Posterior cingulate gyrus (tissue), 11 donors: ENCODE results near the gene CHID1.

Experiments used
- DNase-seq, 10 donors: peaks; one replicate each; pipeline versions ENCODE4 v3.0.0 to v3.0.0-alpha.2; 2020 to 2021; ENCODE audit warnings: mixed read lengths in 3 of 10
- intact Hi-C: fragments of 100-400 bp; cut with DNase I; formaldehyde crosslinking; loops from one replicate; pipeline ENCODE4 v1.15.1; 2023

The CHID1 gene

DNA sequence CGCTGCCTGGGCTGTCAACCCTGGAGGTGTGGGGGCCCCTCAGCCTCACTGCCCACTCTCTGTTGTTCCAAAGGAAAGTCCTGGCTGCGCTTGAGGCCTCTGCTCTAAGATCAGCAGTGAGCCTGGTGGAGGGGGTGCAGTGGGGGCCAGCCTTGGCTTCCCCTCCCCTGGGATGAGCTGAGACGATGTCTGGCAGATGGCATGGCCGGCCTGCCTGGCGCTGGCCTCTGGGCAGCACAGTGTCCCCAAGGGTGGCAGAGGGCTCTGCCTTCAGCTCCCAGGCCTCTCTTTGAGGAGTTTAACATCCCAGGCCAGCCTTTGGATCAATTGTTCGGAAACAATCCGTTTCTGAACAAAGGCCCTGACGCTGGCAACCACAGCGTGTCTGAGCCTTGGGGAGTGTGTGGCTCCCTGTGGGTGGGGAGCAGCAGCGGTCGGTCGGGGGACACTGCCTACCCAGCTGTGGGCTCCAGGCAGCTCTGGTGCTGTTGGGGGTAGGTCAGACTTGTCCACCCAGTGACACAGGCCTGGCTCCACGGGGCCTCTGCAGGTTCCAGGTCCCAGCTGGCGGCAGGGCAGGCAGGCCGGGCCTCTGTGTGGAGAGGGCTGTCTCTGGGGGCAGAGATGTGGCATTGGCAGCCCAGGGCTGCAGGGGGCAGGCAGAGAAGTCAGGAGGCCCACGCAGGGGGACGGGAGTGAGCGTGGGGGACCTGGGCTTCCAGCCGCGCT lies 55.8 kb downstream of the CHID1 start:
- intact Hi-C loops, result no loop called here
- DNase-seq, result no peak

DNA sequence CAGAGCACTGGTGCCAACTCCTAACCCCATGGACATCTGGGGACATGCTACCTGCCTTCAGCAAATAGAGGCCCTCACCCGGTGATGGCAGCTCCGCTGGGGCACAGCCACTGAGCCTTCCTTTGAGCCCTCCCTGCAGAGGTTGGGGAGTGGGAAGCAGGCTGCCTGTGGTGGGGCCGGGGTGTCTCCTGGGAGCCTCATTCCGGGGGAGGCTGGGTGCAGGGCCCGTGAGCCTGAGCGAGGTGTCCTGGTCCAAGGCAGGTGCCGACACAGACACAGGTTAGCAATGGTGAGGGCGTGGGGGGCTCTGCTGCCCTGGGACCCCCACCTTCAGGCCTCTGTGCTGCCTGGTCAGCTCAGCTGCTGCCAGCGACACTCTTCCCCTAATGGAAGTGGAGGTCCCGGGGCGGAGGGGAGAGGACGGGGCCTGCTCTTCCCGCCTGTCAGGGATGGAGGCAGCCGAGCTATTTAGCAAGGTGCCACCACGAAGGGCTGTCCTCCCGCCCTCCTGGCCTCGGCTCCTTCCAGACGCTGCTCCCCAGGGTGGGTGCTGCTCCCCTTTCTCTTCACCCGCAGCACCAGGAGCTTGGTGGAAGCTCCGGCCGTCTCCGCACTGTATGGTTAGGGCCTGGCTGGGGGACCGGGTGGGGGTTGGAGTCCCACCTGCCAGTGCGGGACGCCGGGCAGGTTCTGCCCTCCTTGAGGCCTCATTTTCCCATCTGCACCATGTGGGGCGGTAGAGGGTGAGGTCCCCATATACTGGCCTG lies 56.7 kb downstream of the CHID1 start:
- no peak for DNase-seq
- intact Hi-C loops, result no loop called here

DNA sequence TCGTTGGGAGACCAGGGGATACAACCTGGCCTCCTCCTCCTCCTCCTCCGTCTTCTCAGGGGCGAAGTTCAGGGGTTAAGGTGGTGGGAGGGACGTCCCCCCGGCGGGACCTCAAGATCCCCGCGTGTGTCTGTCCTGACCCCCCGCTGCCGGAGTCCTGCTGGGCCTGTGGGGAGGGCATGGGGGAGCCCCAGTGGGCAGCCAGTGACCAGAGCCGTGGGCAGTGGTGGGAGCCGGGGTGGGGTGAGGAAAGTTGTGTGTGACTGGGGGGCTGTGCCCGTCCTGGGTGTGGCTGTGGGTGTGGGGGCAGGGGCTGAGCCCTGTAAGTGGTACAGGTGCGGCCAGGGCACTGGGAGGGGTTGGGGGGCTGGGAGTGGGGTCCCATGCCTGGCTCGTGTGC lies 57.8 kb downstream of the CHID1 start:
- DNase-seq, result no peak
- intact Hi-C loops, result no loop called here

DNA sequence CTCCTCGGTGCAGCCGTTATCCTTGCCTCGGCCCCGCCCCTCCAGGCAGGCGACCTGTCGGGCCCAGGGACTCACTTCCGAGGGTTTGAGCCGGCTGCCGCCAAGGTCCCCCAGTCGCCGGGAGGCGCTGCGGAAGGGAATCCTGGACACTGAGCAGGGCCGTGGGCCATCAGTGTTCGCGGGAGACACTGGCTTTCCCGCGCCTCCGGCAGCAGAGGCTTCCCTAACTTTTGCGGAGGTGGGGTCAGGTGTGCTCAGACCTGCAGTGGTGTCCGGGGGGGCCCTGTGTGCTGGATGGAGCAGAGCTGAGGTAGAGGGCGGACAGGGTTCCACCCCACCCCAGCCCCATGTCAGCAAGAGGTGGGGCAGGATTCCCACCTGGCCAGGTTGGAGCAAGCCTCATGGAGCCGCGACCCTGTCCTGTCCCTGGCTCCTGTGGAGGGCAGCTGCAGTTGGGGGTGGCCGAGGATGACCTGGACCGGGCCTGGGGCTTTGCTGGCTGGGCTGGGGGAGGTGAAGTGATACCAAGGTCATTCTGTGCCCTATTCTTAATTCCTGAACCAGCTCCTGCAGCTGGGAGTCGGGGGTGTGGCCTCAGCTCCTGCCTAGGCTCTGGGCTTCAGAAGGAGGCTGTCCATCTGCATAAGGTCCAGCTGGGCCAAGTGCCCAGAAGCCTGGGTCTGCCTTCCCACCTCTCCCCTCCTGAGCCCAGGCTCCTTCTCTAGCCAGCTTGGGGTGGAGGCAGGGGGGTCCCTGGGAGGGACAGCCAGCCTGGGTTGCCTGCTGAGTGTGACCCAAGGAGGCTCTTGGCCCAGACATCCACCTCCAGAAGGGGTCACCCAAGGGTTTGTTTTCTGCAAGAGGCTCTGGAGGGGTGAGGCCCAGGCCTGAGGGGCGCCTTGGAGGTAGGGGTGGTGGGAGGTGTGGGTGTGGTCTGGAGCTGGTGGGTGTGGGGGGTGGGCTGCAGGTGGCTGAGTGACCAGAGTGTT lies 59.5 kb downstream of the CHID1 start:
- DNase-seq, result no peak
- intact Hi-C loops, result no loop called here

DNA sequence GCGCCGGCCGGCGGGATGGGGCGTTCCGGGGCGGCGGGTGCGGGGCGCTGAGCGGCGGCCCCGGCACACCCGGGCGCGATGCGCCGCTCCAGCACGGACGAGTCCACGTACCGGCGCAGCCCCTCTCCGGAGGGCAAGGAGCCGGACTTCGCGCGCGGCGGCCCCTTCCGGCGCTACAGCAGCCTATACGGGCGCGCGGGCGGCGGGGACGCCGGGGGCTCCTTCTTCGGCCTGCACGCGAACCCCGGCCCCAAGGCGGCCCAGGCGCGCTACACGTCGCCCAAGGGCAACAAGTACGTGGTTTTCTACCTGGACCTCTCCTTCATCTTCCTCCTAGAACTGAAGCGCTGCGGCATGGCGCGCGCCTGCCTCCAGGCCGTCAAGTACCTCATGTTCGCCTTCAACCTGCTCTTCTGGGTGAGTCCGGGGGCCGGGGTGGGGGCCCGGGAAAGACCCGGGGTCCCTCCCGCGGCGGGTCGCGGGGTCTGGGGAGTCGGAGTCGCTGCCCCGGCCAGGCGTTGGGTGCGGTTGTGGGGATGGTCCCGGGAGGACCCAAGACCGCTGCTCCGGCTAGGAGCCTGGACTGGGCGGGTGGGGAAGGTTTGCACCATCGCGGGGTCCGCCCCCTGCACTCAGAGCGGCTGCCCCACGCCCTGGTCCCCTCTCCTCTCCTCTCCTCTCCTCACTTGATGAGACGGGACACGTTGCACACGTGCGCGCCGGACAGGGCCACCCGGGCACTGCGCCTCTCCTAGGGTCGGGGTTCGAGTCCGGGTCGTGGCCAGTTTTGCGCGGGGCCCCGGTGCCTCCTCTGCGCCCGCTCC lies 60.4 kb downstream of the CHID1 start:
- intact Hi-C loops, result loop anchor here (10.0 kb wide), 1 partner anchor 125 kb away; no protein-coding TSS in a partner anchor

DNA sequence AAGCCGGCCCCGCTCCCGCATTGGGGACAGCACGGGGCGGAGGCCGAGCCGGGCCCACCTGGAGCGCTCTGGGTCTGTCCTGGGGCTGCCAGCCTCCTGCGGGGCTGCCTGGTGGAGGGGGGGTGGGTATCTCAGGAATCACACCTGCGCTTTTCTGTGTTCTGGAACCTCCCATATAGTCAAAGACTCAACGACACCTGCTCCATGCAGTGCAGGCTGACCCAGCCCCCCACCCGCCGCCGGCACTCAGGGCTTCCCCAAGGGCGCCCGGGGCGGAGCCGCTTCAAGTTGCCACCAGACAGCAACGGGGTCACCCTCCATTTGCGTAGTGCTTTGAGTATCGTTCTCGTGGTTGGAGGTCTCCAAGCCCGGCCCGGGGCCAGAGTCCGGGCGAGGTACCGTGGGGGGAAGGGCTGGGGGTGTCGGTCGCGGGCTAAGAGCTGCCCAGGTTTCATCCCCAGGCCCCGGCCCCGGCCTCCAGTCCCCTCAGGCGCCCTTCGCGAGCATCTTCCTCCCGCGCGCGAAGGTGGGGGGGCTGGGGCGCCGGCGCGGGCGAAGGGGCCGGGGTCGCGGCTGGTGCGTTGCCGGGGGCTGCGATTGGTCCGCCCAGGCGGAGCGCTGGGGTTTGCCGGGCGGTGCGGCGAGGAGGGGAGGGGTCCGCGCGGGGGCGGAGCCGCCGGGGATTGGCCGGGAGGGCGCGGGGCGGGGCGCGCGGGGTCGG lies 61.3 kb downstream of the CHID1 start:
- intact Hi-C loops, result loop anchor here (10.0 kb wide), 1 partner anchor 126 kb away; no protein-coding TSS in a partner anchor
- DNase-seq, result no peak

More for the DNA sequence above, 60.4 kb downstream of the CHID1 start:
- no peak for DNase-seq

DNA sequence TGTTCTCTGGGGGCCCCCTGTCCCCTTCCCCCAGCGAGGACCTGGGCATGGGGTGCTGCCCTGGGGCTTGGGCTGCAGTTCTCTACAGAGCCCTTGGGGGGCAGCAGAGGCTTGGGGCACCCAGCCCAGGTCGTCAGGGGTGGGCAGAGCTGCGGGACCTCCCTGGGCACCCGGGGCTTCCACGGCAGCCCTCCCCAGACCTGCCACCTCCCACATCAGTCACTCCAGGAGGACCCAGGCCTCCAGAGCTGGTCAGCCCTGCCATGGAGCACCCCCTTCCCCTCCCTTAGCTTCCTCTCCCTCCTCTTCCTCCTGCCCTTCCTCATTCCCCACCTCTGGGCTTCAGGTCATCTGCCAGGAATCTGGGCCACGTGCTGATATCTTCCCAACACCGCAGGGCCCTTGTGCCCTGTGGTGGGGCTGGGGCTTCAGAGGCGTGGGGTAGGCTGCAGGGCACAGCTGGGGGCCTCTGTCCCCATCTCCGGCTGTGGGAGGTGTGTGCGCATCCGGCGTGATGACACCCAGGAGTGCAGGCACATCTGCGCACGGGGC lies 62.2 kb downstream of the CHID1 start:
- peak in 5 of 10 donors; percentile 43 to 92 (median 58) for DNase-seq
- intact Hi-C loops, result loop anchor here (1.0 to 10.0 kb wide), 2 partner anchors 126 to 203 kb away; no protein-coding TSS in a partner anchor

DNA sequence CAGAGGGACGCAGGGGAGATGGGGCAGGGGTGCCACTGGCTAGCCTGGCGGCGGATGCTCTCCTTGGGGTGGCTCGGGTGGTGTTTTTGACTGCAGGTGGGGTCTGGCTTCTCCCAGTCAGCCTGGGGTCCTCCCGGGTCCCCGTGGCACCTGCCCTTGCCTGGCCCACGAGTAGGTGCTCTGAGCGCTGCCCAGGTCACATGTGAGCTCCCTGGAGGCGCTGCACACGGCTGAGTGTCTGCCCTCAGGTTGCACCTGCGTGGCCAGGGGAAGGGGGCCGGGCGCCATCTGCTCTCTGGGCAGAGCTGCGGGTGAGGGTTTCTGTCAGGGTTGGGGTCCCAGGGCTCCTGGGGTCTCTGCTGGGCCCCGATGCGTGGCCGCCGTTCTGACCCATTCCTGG lies 62.7 kb downstream of the CHID1 start:
- no peak for DNase-seq
- intact Hi-C loops, result loop anchor here (1.0 to 10.0 kb wide), 2 partner anchors 127 to 203 kb away; no protein-coding TSS in a partner anchor

DNA sequence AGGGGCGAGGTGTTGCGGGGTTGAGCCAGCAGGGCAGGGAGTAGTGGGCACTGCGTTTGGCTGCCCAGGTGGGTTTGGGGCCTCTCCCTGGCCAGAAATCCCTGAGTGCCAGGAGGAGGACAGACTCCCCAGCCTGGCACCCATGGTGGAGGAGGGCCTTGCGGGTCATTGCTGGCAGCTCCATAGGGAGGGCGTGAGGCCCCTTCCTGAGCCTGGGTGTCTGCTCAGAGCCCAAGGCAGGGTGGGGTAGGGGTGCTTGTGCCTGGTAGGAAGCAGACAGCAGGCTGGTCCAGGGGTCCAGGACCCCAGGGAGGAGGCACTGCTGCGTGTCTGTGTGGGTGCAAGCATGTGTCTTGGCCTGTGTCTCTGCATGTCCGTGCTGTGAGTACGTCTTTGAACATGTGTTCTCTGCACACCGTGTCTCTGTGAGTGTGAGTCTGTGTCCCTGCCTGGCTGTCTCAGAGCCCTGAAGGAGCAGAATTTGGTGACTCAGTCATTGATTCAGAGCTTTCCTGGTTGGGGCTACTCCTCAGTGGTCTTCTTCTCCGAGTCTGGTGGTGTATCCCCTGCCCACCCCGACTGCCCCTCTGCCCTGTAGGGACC lies 64.0 kb downstream of the CHID1 start:
- intact Hi-C loops, result loop anchor here (10.0 kb wide), 1 partner anchor 128 kb away; no protein-coding TSS in a partner anchor
- DNase-seq, result no peak

DNA sequence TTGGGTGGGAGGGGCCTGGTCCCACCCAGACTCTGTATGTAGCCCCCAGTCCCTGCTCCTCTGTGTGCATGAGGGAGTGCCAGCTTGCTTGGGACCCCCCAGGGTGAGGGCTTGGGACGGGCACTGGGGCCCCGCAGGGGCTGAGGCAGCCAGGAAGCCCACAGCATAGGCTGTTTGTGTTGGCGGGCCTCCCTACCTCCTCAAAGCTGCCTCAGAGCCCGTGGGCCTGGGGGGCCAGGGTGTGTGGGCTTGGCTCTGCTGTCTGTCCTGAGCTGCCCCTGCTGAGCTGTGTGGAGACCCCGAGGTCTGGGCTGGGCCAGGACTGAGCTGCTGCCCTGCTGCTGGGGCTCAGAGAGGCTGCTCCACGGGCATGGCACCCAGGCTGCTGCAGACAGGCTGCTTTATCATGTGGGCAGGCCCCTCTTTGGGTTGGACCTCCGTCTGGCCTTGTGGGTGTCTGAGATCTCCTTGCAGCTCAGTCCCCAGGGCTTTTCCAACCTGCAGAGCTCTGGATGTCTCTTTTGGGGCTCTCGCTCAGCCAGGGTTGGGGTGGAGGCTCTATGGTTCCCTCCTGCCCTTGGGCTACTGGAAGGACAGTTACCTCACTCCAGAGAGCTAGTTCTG lies 64.6 kb downstream of the CHID1 start:
- no peak for DNase-seq
- intact Hi-C loops, result loop anchor here (10.0 kb wide), 1 partner anchor 129 kb away; no protein-coding TSS in a partner anchor

DNA sequence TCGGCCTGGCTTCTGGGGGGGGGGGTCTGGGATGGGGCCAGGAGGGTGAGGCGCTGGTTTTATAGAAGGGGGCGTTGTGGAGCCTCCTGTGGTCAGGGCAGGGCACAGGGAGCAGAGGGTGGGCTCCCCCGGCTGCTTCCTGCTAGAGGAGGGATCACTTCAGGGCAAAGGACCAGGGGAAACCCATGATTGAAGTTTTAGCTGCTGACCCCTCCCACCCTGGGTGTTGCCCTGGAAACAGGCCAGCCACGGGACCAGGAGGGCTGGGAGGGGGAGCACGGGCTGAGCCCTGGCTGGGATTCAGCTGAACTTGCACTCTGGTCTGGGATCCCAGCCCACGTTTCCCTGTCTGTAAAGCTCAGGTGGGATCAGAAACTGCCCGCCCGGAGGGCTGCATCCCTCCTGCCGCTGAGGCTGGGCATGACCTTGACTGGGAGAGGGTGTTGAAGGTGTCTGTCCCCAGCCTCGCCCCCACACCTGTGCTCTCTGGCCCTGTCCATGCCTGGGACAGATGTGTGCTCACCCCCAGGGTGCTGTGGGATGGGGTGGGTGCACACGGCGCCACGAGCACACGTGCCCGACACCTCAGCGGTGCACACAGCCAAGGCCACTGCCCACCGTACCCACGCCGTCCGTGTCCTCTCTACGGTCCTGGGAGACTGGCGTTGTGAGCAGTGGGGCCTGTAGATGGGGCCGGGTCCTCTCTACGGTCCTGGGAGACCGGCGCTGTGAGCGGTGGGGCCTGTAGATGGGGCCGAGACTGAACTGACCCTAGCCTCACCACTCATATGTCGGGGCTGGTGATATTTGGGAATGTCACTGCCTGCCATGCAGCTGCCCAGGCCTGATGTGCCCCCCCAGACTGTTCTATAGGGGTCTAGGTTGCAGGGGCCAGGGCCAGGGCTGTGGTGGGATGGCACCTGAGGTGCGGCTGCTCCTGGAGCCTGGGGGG lies 65.6 kb downstream of the CHID1 start:
- intact Hi-C loops, result loop anchor here (10.0 kb wide), 1 partner anchor 130 kb away; no protein-coding TSS in a partner anchor
- DNase-seq, result no peak

DNA sequence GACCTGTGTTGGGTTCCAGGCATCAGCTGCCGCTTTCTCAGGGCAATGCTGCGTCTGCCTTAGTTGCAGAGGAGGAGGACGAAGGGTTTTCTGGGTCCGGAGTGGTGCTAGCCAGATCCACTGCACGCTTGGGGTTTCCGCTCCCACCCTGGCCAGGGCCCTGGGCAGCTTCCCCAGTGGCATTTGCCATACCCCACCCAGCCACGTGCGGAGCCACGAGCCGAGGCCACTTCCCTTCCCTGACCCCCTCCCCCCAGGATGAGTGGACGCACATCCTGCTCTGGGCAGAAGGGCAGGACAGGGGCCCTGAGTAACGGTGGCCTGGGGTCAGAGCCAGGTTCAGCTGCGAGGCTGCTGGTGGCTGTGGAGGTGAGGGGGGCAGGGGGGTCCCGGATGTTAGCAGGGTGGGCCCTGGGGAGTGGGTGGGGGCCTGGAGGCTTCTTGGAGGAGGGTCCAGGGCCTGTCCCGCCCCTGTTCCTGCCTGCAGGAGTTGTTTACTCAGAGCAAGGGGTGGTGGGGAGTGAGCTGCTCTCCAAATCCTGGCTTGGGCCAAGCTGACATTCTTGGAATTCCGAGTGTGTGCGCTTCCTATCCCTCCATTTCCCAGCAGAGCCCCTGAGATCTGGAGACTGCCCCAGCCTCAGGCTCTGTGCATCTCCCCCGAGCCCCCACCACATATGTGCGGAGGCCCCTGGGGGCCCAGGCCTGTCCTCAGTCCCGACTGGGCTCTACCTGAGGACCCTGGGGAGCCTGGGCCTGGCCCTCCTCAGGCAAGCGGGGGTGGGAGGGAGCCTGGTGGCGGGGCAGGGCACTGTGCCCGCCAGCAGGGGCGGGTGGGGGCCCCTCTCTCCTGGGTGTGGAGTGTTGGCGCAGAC lies 66.6 kb downstream of the CHID1 start:
- intact Hi-C loops, result loop anchor here (10.0 kb wide), 1 partner anchor 131 kb away; no protein-coding TSS in a partner anchor
- peak in 1 of 10 donors; percentile 90 for DNase-seq

DNA sequence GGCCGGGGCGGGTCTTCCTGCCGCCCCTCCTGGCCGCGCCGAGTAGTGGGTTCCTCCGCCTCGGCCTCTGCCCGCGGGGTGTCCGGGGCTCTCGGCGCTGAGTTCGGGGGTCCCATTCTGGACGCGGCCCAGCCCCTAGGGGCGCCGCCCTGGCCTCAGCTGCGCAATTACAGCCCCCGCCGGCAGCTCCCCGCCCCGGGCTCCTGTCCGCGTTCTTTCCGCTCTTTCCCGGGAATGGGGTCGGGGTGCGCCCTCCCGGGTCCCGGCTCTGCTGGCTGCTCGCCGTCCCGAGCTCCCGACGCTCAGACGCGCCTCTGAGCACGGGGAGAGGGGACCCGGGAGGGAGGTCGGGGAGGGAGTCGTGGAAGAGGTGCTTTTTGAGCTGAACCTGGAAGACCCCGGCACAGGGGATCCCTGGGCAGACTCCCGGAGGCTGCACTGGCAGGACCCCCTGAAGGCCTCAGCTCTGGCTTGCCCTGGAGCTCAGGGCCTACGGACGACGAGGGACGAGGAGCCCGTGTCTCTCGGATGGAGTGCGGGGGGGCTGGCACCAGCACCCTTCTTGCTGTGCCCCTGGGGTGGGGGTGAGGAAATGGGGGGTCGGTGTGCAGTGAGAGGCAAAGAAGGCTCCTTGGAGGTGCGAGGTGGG lies 67.4 kb downstream of the CHID1 start:
- intact Hi-C loops, result loop anchor here (10.0 kb wide), 1 partner anchor 132 kb away; no protein-coding TSS in a partner anchor
- DNase-seq, result no peak

DNA sequence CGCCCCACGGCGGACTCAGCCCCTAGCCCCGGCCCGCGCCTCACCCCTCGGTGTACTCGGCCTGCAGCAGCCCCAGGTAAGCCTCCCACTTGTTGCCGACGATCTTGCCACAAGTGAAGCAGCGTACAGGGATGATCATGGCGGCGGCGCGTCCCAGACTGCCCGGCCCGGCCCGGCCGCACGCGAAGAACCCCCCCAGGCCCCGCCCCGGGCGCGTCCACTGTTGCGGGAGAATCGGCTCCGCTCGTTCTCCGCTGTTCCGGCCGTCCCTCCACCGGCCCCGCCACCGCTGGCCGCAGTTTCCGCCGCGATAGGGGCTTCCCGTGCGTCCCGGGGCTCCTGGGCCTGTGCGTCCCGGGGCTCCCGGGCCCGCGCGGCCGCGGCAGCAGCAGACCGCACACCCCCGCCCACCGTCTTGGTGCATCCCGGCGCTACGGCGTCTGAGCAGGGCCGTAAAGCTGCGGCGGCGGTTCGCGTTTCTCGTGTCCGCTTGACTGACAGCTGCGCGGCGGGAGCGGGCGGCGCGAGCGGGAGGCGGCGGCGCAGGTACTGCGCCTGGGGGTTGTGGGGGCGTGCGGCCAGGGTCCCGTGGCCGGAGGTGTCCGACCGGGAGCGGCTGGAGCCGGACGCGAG lies 68.1 kb downstream of the CHID1 start, which contains the start of the genes POLR2L and TSPAN4:
TSS of gene POLR2L (minus strand) at position 160 of the 633 bp plus-strand sequence. CDS start at position 139, 21 bp downstream.
TSS of gene TSPAN4 (plus strand) at position 483 of the 633 bp plus-strand sequence. CDS start 7,453 bp downstream, outside the sequence.
- intact Hi-C loops, result loop anchor here (10.0 kb wide), 1 partner anchor 132 kb away; no protein-coding TSS in a partner anchor
- peak; percentile 77 to 98 (median 88) for DNase-seq
